Transverse colon (tissue), 4 donors: ENCODE data around the gene ABCB6.

ENCODE experiments used
- EP300 ChIP-seq: sonication (generic); formaldehyde crosslinking; IDR thresholded peaks from one replicate; pipeline ENCODE4 v1.6.1; 2017; ENCODE audit warnings: antibody characterized with exemption, low read depth
- POLR2A ChIP-seq: fragments of 450-650 bp; IDR thresholded peaks from one replicate; pipeline ENCODE4 v1.6.1; 2016; ENCODE audit warnings: antibody characterized with exemption, mild to moderate bottlenecking, moderate library complexity
- POLR2AphosphoS5 ChIP-seq, 3 donors: sonication (generic); formaldehyde crosslinking; IDR thresholded peaks; one replicate each; pipeline ENCODE4 v1.6.1; 2016; ENCODE audit warnings: antibody characterized with exemption in 3 of 3
- TF ChIP-seq, protein P1 (sequence below), 5 experiments: fragments of 200-600 bp in 3 of 5; fragments of 450-650 bp in 2 of 5; sonication (generic) in 3 of 5; IDR thresholded peaks; 1 replicate in 2 of 5; 2 replicates in 3 of 5; pipeline ENCODE4 v1.5.1; 2016 to 2017; ENCODE audit warnings: antibody characterized with exemption in 5 of 5, inconsistent platforms in 3 of 5, mild to moderate bottlenecking in 2 of 5, moderate library complexity in 1 of 5

DNA sequence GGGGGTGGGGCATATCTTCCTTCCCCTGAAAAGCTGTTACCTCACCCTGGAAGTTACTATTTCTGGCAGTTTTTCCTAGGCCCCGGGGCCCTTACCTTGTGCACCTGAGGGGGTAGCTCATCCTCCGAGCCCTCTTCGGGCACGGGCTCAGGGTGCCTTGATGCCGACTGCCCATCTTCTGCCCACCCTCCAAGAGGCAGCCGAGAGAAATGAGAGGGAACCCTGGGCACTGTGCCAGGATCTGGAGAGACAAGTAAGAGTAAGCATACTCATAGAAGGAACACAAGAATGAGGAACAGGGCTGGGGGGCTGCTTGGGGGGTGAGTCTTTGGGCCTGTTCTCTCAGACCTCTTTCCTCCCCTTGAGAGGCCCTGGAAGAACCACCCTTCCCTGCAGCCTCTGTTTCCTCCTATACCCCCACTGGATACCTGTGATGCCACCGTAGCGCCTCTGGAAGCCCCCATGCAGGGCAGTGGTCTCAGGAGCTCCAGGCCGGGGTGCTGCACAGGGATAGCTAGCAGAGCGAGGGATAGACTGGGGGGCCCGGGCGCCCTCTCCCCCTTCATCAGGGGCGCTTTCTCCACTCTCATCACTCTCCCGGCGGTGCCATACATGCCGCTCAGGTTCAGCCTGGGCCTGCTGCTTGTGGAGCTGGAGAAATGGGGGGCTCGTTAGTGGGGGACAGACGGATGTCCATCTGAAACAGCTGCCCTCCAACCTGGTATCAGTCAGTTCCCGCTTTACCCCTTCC, 2.1 kb upstream of the ABCB6 start:
- TF ChIP-seq EP300, result no peak
- TF ChIP-seq, protein P1, sequence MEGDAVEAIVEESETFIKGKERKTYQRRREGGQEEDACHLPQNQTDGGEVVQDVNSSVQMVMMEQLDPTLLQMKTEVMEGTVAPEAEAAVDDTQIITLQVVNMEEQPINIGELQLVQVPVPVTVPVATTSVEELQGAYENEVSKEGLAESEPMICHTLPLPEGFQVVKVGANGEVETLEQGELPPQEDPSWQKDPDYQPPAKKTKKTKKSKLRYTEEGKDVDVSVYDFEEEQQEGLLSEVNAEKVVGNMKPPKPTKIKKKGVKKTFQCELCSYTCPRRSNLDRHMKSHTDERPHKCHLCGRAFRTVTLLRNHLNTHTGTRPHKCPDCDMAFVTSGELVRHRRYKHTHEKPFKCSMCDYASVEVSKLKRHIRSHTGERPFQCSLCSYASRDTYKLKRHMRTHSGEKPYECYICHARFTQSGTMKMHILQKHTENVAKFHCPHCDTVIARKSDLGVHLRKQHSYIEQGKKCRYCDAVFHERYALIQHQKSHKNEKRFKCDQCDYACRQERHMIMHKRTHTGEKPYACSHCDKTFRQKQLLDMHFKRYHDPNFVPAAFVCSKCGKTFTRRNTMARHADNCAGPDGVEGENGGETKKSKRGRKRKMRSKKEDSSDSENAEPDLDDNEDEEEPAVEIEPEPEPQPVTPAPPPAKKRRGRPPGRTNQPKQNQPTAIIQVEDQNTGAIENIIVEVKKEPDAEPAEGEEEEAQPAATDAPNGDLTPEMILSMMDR (IDR thresholded peaks at IDR 0.05), result no peak
- TF ChIP-seq POLR2A, result no peak
- TF ChIP-seq POLR2AphosphoS5 (IDR thresholded peaks at IDR 0.05), result no peak
